HG03575 (cell line): ENCODE results near the gene POP4.
"Not testable (repeated sequence)": the region's sequence is repeated elsewhere in the genome, so short reads cannot be mapped to it uniquely, and the experiment has no call there.

Source experiments
- ATAC-seq: cut with Tn5 transposase; IDR thresholded peaks from one replicate; pipeline ENCODE4 v1.9.1; 2021; ENCODE audit not compliant: unreplicated experiment, insufficient number of reproducible peaks, low FRiP score; ENCODE audit errors: extremely low read depth

POP4 gene, protein sequence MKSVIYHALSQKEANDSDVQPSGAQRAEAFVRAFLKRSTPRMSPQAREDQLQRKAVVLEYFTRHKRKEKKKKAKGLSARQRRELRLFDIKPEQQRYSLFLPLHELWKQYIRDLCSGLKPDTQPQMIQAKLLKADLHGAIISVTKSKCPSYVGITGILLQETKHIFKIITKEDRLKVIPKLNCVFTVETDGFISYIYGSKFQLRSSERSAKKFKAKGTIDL

DNA sequence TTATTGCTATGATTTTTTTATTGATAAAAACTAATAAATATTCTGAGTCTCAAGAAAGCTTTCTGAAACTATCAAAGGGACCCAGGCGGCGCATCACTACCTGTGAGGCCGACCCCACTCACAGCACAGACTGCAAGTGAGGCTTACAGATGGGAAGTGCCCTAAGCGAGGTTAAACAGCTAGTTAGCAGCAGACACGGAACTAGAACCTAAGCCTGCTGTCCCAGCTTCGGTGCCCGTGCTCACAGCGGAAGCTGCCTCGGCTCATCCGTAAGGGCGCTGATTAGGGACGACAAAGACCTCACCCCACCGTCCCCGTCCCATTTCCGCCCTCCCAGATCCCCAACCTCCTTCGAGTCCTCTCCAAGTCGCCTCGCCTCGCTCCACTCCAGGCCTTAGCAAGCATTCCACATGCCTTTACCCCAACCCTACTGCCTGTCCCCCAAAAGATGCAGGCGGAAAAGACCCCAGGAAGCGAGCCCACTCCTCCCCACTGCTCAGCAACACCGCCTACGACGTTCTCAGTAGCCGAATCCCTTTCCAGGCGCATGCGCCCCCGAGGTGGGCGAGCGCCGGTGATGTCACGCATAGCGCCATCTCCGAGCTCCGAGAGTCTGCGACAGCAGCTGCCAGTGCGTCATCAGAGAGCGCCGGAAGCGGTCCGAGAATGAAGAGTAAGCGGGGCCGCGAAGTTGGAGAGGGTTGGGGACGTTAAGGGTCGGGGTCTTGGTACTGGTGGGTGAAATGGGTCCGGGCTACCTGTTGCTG, at the start of gene POP4:
TSS of gene POP4 (plus strand) at position 631 of the 767 bp plus-strand sequence. CDS start at position 667, 36 bp downstream.
- ATAC-seq: peak; percentile 42

DNA sequence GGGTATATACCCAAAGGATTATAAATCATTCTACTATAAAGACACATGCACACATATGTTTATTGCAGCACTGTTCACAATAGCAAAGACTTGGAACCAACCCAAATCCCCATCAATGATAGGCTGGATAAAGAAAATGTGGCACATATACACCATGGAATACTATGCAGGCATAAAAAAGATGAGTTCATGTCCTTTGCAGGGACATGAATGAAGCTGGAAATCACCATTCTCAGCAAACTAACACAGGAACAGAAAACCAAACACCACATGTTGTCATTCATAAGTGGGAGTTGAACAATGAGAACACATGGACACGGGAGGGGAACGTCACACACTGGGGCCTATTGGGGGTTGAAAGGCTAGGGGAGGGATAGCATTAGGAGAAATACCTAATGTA, 47.0 kb upstream of the POP4 start:
- ATAC-seq: not testable (repeated sequence)

DNA sequence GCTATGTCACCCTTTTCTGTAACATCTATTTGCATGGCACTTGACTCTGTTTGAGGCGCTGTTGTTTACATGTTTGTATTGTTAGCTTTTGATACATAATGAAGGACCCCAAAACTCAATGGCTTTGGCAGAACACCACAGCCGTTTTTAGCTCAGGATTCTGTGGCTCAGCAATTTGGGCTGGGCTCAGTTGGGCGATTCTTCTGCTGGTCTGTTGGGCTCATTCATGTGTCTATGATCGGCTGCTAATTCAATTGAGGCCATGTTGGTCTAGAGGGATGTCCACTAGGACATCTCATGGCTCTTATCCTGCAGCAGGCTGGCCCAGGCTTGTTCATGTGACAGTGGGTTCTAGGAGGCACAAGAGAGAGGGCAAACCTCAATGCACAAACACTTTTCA, 46.3 kb upstream of the POP4 start:
- ATAC-seq: no peak

DNA sequence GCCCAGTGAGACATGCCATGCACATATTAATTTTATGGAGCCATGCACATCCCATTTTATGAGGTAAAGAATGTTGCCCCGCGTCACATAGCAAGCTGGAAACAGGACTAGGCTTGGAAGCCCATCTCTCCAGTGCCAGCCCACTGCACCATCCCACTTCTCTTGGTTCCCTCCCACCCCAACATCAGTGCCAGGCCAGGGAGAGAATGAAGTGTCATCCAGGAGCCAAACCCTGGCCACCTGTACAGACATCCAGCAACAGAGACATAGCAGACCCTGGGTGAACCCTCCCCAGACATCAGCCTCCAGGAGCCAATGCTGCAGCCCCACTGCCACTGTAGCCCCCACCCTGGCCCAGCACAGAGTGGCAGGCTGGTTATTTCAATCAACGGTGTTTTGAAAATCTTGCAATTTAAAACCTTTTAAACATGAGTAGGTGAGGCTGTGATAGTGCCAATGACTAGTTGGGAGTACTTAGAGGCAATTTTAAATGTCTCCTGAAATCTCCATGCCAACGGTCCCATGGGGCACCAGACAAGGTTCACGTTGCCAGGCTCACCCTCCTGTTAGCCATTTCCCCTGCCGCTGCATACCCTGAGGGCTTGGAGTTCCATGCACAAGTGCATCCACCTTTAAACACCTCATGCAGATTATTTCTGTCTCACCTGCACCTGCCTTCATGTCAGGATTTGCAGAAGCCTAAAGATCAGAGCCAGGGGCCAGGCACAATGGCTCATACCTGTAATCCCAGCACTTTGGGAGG, 45.6 kb upstream of the POP4 start:
- ATAC-seq: no peak

DNA sequence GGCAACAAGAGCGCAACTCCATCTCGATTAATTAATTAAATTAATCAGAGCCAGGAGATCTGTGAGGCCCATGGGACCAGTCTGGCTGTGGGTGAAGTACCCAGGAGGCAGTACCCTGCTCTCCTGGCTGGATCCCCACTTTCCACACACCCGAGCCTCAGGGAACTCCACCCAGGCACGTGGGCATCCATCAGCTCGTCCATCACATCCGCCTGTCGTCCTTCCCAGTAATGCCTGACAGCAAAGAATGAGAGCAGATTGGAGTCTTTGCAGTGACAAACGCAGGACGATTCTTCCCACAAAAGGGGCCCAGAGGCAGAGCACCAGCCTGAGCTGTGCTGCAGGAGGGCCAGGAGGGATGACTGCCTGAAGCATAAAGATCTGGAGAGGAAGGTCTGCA, 44.5 kb upstream of the POP4 start:
- ATAC-seq: no peak

DNA sequence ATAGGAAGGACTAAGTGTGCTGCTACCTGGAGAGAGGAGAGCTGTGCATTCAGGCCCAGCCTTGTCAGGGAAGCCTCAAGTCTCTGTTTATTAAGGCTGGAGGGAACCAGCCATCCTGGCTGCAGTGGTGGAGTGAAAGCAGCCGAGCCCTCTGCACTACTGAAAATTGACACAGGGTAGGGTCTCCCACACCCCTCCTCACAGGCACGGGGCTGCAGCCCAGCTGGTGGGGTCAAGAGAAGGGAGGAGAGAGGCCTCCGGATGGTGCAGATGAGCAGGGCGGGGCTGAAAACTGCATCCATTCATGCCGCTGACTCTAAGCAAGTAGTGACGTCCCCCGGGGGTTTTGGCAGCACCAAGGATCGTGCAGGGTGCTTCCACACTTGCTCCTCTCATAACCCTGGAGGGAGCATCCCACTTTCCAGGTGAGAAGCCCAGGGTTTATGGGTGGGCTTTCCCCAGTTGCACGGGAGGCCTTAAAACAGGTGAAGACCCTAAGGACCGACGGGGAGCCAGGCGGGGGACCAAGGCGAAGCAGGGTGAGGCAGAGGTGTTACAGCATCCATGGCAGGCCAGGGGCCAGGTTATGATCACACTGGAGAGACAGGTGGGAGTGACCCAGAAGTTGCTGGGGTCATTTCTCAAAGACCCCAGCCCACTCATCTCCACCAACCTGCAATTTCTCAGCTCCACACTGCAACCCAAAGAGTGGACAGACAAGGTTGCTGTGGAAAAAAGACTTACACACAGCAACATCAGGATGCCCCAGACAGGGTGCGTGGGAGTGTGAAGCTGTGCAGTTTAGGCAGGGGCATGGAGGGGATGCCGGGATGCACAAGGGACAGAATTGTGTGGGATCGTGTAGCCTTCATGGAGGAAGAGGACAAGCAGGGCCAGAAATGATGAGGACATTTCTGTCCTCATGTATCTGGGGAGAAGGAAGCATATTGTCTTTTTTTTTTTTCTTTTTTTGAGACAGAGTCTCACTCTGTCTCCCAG, 43.5 kb upstream of the POP4 start:
- ATAC-seq: no peak

DNA sequence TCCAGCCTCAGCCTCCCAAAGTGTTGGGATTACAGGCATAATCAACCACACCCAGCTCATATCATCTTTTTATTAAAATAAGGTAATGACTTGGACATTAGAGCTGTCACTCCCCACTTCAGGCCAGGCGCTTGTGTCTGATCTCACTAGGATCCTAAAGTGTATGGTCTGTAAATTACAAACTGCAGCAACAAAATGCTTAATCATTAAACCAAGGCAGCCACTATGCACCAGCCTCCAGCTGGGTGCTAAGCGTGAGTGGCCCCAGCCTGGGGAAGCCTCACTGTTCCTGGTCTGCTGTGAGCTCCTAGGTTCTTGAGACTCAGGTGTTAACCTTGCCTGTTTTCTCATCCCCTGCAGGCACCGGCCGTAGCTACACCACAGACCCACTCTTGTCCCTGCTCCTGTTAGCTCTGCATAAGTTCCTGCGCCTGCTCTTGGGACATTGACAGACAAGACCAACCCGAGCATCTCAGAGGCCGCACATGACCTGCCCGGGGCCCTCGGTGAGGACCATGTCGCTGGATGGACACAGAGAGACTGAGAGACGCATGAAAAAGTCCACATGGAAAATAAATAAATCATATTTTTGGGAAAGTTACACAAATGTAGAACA, 42.5 kb upstream of the POP4 start:
- ATAC-seq: no peak

DNA sequence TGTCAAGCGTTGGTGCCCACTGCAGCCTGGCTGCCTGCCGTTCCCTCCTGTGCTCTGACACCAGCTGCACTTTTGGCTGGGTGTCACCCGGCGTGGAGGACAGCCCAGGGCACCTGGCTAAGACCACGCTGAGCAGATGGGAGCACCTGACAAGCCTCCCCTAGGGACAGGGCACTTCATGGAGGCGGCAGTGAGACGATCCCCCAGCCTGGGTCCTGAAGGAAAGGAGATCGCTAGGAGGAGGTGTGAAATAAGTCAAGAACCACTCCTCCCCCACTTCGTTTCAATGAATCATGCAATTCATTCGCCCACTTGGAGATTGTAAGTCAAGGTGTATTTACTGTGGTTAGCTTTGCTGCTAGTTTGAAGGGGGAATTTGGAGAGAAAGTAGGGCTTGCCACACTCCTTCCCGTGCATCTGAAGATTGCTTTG, 41.5 kb upstream of the POP4 start:
- ATAC-seq: no peak

DNA sequence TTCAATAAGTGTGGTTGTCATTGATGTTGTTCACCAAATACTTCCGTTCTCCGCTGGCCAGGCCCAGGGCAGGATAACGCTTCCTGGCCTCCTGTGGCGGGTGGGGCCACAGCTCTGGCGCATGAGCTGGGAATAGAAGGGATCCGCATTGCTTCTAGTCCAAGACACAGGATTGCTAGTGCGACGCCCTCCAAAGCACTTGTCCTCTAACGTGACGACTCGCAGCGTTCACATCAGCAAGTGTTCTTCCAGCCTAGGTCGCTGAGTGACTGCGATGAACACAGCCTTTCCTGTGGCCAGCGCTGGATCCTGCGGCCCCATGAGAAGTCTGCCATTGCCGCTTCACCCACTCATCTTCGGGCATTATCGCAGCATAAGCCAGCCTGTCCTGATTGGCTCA, 40.9 kb upstream of the POP4 start:
- no peak for ATAC-seq

DNA sequence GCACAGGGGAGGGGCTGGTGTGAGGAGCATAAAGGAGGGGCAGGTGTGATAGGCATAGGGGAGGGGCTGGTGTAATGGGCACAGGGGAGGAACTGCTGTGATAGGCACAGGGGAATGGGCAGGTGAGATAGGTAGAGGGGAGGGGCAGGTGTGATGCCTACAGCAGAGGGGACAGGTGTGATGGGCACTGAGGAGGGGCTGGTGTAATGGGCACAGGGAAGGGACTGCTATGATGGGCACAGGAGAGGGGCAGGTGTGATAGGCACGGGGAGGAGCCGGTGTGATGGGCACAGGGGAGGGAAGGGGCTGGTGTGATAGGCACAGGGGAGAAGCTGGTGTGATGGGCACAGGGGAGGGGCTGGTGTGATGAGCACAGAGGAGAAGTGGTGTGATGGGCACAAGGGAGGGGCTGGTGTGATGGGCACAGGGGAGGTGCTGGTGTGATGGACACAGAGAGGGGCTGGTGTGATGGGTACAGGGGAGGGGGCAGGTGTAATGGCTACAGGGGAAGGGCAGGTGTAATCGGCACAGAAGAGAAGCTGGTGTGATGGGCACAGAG, 39.5 kb upstream of the POP4 start:
- ATAC-seq: no peak

DNA sequence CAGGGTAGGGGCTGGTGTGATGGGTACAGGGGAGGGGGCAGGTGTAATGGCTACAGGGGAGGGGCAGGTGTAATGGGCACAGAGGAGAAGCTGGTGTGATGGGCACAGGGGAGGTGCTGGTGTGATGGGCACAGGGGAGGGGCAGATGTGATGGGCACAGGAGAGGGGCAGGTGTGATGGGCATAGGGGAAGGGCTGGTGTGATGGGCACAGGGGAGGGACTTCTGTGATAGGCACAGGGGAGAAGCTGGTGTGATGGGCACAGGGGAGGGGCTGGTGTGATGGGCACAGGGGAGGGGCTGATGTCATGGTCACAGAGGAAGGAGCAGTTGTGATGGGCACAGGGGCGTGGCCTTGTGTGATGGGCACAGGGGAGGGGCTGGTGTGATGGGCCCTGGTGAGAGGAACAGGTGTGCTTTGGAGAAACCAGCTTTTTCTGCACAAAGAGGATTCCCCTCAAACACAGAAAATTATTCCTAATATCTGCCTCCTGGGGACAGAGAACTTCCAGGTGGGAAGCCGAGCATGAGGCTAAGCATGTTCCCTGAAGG, 38.6 kb upstream of the POP4 start:
- ATAC-seq: no peak

DNA sequence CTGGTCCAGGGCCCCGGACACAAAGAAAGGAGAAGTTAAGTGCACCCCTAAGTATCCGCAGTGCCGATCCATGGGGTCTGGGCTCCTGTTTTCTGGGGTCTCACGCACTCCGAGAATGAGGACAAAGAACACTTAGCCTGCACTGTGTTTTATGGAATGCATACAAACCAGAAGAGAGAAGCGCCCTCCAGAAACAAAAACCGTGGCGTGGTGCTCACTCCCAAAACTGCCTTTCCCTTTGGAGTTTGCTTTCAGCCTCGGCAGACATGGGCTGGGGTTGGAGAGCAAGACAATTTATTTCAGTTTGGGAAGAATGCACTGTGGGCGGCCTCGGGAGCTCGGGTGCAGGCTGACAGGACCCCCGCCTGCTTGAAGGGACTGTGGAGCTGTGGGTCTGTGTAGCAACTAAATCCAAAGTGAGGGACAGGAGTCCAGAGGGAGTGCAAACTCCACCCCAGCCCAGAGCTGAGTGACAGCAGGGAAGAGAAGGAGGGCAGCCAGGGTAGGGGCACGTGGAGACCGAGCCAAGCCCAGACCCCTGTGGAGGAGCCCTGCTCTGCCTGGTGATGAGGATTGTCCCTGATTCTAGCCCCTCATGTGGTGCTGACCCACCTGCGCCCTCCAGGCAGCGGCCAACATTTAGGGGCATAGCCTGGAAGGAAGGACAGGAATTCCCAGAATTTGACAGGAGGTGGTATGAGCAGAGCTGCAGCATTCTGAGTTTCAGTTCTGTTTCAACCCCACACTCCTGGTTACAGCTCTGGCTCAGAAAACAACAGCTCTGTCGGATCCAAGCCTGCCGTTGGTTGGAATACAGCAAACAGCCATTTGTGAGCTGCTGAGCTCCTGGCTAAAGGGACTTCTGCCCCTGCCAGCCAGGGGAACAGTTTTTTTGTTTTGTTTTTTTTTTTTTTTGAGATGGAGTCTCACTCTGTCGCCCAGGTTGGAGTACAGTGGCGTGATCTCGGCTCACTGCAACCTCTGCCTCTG, 37.8 kb upstream of the POP4 start:
- no peak for ATAC-seq

DNA sequence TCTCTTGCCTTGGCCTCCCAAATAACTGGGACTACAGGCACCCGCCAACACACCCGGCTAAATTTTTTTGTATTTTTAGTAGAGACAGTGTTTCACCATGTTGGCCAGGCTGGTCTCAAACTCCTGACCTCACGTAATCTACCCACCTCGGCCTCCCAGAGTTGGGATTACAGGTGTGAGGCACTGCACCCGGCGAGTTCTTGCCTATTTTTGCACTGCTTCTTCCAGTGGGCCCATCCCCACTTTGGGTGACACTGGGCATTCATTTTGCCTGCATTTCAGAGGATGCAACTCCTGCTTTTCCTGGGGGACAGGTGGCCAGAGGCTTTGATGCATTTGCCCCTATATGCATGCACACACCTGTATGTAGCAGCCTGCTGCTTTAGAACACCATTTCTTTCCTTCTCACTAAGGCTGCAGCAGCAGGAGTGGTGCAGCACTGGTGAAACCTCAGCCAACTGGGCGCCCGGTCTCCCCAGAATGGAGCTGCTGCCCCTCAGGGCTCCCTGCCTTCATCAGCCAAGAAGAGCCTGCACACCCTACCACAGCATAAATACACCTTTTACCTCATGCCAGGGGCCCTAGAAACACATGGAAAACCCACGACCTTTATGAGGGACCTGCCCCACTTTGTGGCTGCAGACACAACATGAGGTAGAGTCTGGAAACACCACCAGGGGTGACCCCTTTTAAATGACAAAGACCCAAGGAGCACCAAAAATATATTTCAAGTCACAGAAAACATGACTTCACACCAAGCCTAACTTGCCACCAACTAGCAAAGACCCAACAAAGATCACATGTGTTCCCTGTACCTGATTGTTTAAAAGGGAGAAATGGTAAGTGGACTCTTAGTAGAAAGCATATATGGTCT, 36.8 kb upstream of the POP4 start:
- ATAC-seq: no peak

DNA sequence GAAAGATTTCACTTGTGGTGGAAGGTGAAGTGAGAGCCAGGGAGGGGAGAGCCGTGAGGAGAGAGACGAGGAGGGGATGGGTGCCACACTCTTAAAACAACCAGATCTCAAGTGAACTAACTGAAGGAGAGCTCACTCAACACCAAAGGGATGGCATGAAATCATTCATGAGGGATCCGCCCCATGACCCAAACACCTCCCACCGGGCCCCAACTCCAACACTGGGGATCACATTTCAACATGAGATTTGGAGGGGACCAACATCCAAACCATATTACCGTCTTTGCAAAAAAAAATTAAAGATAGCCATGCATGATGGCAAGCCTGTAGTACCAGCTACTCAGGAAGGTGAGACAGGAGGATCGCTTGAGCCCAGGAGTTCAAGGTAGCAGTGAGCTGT, 34.9 kb upstream of the POP4 start:
- no peak for ATAC-seq

DNA sequence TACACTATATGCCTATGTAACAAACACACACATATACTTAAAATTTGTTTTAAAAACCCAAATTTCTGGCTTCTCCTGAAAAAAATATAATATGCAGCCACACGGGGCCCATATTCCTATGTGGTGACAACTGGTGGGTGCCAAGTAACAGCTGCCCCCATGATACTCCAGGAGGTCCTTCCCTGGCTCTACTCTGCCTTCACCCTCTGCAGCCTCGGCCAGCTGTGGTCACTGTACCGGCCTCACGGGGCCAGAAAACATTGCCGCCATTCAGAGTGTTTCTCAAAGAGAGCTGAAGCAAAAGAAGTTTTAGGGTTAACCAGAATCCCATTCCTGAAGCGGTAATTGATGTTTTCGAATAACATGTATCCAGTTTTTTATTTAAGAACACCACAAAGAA, 32.6 kb upstream of the POP4 start:
- no peak for ATAC-seq

DNA sequence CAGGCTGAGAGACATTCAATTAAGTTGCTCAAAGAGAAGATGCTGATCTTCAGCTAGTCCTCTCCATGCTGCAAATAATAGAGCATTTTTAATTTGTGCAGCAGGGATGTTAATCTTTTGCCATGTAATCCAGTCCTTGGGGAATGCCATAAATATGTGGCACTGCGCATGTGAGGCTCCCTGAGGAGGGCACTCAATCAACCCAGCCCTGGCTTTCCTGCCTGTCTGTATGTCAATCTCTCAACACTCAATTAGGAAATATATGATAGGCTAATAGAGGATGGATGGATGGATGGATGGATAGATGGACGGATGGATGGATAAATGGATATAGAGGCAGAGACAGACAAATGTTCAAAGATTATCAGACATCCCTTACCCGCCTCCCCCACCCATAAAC, 31.6 kb upstream of the POP4 start:
- no peak for ATAC-seq
